Bronchial epithelial cell (primary cell): ENCODE data around the gene ADCY7. TPM values are rescaled to one million over a fixed set of nuclear protein-coding genes. Genes with fewer than 3 reads are reported as not detected.

Source experiments
- DNase-seq: peaks from one replicate; pipeline ENCODE4 v3.0.0-alpha.2; 2010; ENCODE audit warnings: low read depth
- FAIRE-seq: peaks from 2 replicates; lab custom pipeline; 2011; peaks lifted over from hg19 to GRCh38; lab: Jason Lieb, UNC
- H3K27me3 ChIP-seq: 2 replicates; pipeline ENCODE4 v1.5.1; 2011; ENCODE audit warnings: low read length; ENCODE audit not compliant: control insufficient read depth, insufficient read depth
- H3K36me3 ChIP-seq: 2 replicates; pipeline ENCODE4 v1.5.1; 2011; ENCODE audit warnings: low read length; ENCODE audit not compliant: control insufficient read depth, insufficient read depth
- H3K4me3 ChIP-seq: 2 replicates; pipeline ENCODE4 v1.5.1; 2011; ENCODE audit warnings: mild to moderate bottlenecking, low read depth, low read length, control low read depth
- total RNA-seq: library from RNA; depleted of rRNA; stranded (reverse); fragments of >200 nt; gene quantifications from 2 replicates; pipeline ENCODE4 v1.2.1, GENCODE V29; 2014
- TF ChIP-seq, protein P1 (sequence below): IDR thresholded peaks from 2 replicates; pipeline ENCODE4 v1.5.1; 2011; ENCODE audit warnings: mild to moderate bottlenecking, moderate library complexity, low read length, control low read depth, inconsistent platforms; ENCODE audit not compliant: insufficient read depth, severe bottlenecking

ADCY7 gene
- total RNA-seq, 1 donor from 2014 or later: 29.2 TPM

DNA sequence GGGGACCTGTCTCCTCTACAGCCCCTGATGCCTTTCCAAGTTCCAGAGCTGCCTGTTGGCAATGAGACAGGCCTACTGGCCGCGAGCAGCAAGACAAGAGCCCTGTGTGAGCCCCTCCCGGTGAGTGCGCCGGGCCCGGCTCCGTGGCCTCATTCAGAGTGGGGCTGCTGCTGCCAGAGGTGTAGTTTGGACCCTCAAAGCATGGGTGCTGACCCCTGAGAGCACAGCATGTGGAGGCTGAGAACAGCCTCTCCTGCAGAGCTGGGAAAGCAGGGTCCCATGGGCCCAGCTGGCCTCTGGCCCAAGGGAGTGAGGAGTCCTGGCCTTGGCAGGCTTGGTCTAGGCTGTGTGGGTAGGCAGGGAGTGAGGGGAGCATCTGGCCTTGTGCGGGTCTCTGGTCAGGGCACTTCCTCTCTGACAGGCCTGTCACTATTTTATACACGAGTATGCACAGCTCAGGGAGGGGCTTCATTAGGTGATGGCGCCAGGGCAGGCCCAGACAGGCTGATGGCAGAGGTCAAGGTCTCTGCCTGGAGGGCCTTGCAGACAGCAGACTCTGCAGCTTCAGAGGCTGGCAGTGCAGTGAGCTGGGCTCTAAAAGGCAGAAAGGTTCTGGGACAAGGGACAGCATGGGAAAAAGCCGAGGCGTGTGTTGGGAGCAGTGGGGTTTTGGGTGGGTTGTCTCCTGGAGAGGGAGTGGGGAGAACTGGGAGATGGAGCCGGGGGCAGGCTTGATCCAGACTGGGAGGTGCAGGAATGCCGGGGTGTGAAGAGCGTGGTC, 43.4 kb downstream of the ADCY7 start:
- H3K36me3 ChIP-seq: peaks cover 5% of the 10 kb centered on the region
- DNase-seq (peak; percentile 21), FAIRE-seq (no peak)
- TF ChIP-seq, protein P1, sequence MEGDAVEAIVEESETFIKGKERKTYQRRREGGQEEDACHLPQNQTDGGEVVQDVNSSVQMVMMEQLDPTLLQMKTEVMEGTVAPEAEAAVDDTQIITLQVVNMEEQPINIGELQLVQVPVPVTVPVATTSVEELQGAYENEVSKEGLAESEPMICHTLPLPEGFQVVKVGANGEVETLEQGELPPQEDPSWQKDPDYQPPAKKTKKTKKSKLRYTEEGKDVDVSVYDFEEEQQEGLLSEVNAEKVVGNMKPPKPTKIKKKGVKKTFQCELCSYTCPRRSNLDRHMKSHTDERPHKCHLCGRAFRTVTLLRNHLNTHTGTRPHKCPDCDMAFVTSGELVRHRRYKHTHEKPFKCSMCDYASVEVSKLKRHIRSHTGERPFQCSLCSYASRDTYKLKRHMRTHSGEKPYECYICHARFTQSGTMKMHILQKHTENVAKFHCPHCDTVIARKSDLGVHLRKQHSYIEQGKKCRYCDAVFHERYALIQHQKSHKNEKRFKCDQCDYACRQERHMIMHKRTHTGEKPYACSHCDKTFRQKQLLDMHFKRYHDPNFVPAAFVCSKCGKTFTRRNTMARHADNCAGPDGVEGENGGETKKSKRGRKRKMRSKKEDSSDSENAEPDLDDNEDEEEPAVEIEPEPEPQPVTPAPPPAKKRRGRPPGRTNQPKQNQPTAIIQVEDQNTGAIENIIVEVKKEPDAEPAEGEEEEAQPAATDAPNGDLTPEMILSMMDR: no peak
- H3K4me3 ChIP-seq: no peak overlapping the region
- H3K27me3 ChIP-seq: no peaks in the 10 kb centered on the region

DNA sequence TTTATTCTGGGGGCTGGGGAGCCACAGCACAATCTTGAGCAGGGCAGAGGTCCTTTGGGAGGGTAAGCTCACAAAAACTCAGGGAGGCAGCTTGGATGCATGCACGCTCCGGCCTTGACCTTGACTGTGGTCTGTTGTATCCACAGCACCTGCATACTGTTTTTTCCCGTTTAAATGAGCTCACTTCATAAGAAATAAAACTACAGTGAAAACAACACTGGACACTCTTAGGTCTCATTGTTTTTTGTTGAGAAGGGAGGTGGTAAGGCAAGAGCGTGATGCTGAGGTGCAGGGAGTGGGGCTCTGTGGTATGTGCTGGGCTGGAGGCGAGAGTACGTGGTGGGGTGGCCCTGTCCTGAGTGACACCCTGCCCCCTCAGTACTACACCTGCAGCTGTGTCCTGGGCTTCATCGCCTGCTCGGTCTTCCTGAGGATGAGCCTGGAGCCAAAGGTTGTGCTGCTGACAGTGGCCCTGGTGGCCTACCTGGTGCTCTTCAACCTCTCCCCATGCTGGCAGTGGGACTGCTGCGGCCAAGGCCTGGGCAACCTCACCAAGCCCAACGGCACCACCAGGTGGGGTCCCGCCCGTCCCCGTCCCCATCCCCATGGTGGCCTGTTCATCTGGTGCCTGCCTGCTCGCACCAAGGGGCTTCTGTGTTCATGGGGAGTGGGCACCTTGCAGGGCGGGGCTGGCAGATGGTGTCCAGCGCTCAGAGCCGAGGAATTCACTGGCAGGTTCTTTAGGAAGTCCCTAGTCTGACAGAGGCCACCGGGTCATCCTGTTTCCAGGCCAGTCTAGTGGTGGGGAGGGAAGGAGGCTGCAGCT, 44.2 kb downstream of the ADCY7 start:
- no peak overlapping the region for H3K4me3 ChIP-seq
- DNase-seq: no peak
- FAIRE-seq: no peak
- peaks cover 7% of the 10 kb centered on the region for H3K36me3 ChIP-seq
- H3K27me3 ChIP-seq: no peaks in the 10 kb centered on the region
- TF ChIP-seq, protein P1: no peak

GRCh38 chr16:50311134-50311528, 44.8 kb downstream of the ADCY7 start:
- no peak for FAIRE-seq
- Histone ChIP-seq H3K36me3 (peaks cover 7% of the 10 kb centered on the region), H3K4me3 (no peak overlapping the region), H3K27me3 (no peaks in the 10 kb centered on the region)
- TF ChIP-seq, protein P1: no peak
- DNase-seq: no peak

DNA sequence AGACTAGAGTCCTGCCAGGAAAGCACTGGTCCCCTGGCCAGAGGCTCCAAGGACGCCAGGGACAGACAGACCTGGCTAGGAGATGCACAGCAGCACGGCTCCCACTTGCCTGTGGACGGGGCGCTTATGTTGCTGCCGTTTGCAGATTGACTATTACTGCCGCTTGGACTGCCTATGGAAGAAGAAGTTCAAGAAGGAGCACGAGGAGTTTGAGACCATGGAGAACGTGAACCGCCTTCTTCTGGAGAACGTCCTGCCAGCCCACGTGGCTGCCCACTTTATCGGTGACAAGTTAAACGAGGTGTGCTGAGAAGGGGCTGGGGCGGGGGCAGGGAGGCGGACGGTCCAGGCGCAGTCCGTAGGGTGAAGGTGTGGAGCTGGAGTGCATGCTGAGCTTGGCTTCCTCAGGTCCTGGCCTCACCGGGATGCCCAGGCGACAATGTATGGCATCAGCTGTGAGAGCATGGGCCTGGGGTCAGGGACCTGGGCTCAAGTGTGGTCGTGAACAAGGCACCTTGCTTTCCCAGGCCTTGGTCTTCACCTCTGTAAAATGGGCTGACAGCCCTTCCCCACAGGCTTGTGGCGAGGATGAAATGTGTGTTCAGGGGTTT, 45.6 kb downstream of the ADCY7 start:
- Histone ChIP-seq H3K4me3 (no peak overlapping the region), H3K36me3 (peaks cover 8% of the 10 kb centered on the region), H3K27me3 (no peaks in the 10 kb centered on the region)
- FAIRE-seq: no peak
- TF ChIP-seq, protein P1: no peak
- DNase-seq: no peak

DNA sequence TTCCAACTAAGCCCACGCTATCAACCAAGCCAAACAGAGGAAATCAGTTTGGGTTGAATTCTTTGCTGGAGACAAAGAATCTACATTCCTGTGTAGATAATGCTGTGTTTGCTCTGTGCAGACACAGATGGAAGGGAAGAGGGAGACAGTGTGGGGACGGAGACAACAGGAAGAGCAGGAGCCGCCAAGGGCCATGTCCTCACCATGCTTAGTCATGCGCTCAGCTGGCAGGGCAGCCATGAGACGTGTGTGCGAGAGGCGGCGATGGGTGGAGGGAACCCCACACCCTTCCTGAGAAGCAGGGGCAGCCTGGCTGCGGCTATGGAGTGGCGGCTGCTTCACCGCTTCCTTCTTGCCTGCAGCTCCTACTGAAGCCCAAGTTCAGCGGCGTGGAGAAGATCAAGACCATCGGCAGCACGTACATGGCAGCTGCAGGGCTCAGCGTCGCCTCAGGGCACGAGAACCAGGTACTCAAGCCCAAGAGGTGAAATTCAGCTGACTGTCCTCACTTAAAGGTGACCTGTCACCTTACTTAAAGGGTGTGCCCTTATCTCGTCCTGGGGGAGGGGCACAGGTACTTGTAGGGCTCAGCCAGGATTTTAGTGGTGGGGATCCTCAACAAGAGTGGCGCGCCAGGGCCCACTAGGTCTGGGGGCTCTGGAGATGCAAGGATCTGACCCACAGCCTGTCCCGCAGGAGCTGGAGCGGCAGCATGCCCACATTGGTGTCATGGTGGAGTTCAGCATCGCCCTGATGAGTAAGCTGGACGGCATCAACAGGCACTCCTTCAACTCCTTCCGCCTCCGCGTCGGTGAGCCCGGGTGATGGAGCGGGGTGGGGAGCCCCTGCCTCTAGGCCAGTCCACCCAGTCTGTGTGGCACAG, 47.5 kb downstream of the ADCY7 start:
- Histone ChIP-seq H3K36me3 (peaks cover 11% of the 10 kb centered on the region), H3K27me3 (no peaks in the 10 kb centered on the region), H3K4me3 (no peak overlapping the region)
- DNase-seq (no peak), FAIRE-seq (no peak)
- TF ChIP-seq, protein P1: no peak
